IMR-90 (cell line): ENCODE measurements around the gene COG2. TPM values are rescaled to one million over a fixed set of nuclear protein-coding genes. Genes with fewer than 3 reads are reported as not detected.

Experiments
- ATAC-seq: fragments of 200-7000 bp; cut with Tn5 transposase; 2 replicates; pipeline ENCODE4 v1.9.1; 2020; ENCODE audit warnings: low read depth, mild to moderate bottlenecking, moderate library complexity
- BruUV-seq: library from RNA; stranded (reverse); fragments of 400-500 nt; replicated peaks from 2 replicates; lab custom pipeline; 2021; lab: Mats Ljungman, UMichigan
- CTCF ChIA-PET: fragments of 300-600 bp; formaldehyde crosslinking; extraction: SDS; loops from one replicate; lab custom pipeline; 2021; ENCODE audit warnings: antibody characterized with exemption; lab: Yijun Ruan, JAX
- POLR2A ChIA-PET: fragments of 300-600 bp; sonication (Branson Sonifier 250); formaldehyde crosslinking; loops from one replicate; lab custom pipeline; 2022; ENCODE audit warnings: antibody characterized with exemption; ENCODE audit not compliant: unreplicated experiment; lab: Charles Lee
- DNase-seq: peaks from one replicate; pipeline ENCODE4 v3.0.0; 2013
- H2AFZ ChIP-seq: replicated peaks from 2 replicates; pipeline ENCODE3; 2013; ENCODE audit warnings: low read length, mild to moderate bottlenecking; ENCODE audit not compliant: poor library complexity
- H2AK5ac ChIP-seq: 2 replicates; pipeline ENCODE4 v1.6.1; 2013; ENCODE audit warnings: low read depth, low read length, inconsistent platforms
- H2AK9ac ChIP-seq: replicated peaks from 2 replicates; pipeline ENCODE3; 2013; ENCODE audit warnings: mild to moderate bottlenecking, low read depth, low read length, moderate library complexity; ENCODE audit not compliant: poor library complexity
- H2BK120ac ChIP-seq: 2 replicates; pipeline ENCODE4 v1.6.1; 2013; ENCODE audit warnings: low read depth, low read length, inconsistent platforms
- H2BK15ac ChIP-seq: 3 replicates; pipeline ENCODE4 v1.6.1; 2013; ENCODE audit warnings: low read depth, low read length, inconsistent platforms
- H2BK20ac ChIP-seq: 2 replicates; pipeline ENCODE4 v1.6.1; 2013; ENCODE audit warnings: low read depth, mild to moderate bottlenecking, inconsistent platforms, low read length, moderate library complexity
- H2BK5ac ChIP-seq: 2 replicates; pipeline ENCODE4 v1.6.1; 2013; ENCODE audit warnings: mild to moderate bottlenecking, low read depth, low read length, inconsistent platforms; ENCODE audit not compliant: poor library complexity, severe bottlenecking
- H3K14ac ChIP-seq: replicated peaks from 2 replicates; pipeline ENCODE4 v1.6.1; 2013; ENCODE audit warnings: low read depth, low read length, inconsistent platforms
- H3K18ac ChIP-seq: 2 replicates; pipeline ENCODE4 v1.6.1; 2013; ENCODE audit warnings: low read depth, low read length, control low read depth
- H3K23ac ChIP-seq: 2 replicates; pipeline ENCODE4 v1.6.1; 2013; ENCODE audit warnings: low read depth, low read length, inconsistent platforms
- H3K27ac ChIP-seq: 2 replicates; pipeline ENCODE4 v1.5.1; 2013; ENCODE audit warnings: mild to moderate bottlenecking, control low read depth, low read length; ENCODE audit not compliant: insufficient read depth
- H3K27me3 ChIP-seq: 2 replicates; pipeline ENCODE4 v1.6.1; 2013; ENCODE audit warnings: low read length; ENCODE audit not compliant: control insufficient read depth, insufficient read depth
- H3K36me3 ChIP-seq: 2 replicates; pipeline ENCODE4 v1.6.1; 2013; ENCODE audit warnings: low read length, mixed read lengths; ENCODE audit not compliant: control insufficient read depth, insufficient read depth
- H3K4ac ChIP-seq: 2 replicates; pipeline ENCODE4 v1.6.1; 2013; ENCODE audit warnings: low read depth, low read length, inconsistent platforms
- H3K4me1 ChIP-seq: 2 replicates; pipeline ENCODE4 v1.6.1; 2013; ENCODE audit warnings: low read length, mixed read lengths; ENCODE audit not compliant: control insufficient read depth, insufficient read depth
- H3K4me2 ChIP-seq: 2 replicates; pipeline ENCODE4 v1.6.1; 2013; ENCODE audit warnings: low read depth, mild to moderate bottlenecking, control low read depth, low read length, moderate library complexity
- H3K4me3 ChIP-seq: 2 replicates; pipeline ENCODE4 v1.5.1; 2013; ENCODE audit warnings: low read depth, mild to moderate bottlenecking, control low read depth, low read length, moderate library complexity; ENCODE audit not compliant: insufficient read depth
- H3K56ac ChIP-seq: 2 replicates; pipeline ENCODE4 v1.6.1; 2013; ENCODE audit warnings: low read length, inconsistent platforms; ENCODE audit not compliant: insufficient read depth; ENCODE audit errors: extremely low read depth
- H3K79me1 ChIP-seq, 2 experiments: 2 replicates each; pipeline ENCODE4 v1.6.1; 2013; ENCODE audit warnings: low read length in 2 of 2, inconsistent platforms in 1 of 2, low read depth in 1 of 2
- H3K9ac ChIP-seq: 2 replicates; pipeline ENCODE4 v1.6.1; 2013; ENCODE audit warnings: low read depth, low read length, control low read depth
- H3K9me1 ChIP-seq: 2 replicates; pipeline ENCODE4 v1.6.1; 2013; ENCODE audit warnings: low read length, inconsistent platforms; ENCODE audit not compliant: insufficient read depth
- H3K9me3 ChIP-seq: 2 replicates; pipeline ENCODE4 v1.6.1; 2013; ENCODE audit warnings: low read length; ENCODE audit not compliant: control insufficient read depth, insufficient read depth
- H4K20me1 ChIP-seq: 2 replicates; pipeline ENCODE4 v1.6.1; 2013; ENCODE audit warnings: low read length, inconsistent platforms; ENCODE audit not compliant: insufficient read depth
- H4K5ac ChIP-seq: 2 replicates; pipeline ENCODE4 v1.6.1; 2013; ENCODE audit warnings: mild to moderate bottlenecking, low read depth, low read length, control low read depth
- H4K8ac ChIP-seq, 2 experiments: 2 replicates each; pipeline ENCODE4 v1.6.1; 2013; ENCODE audit warnings: low read depth in 2 of 2, low read length in 2 of 2, control low read depth in 1 of 2, inconsistent platforms in 1 of 2
- H4K91ac ChIP-seq: 2 replicates; pipeline ENCODE4 v1.6.1; 2013; ENCODE audit warnings: low read depth, low read length, inconsistent platforms; ENCODE audit not compliant: insufficient read depth
- BHLHE40 ChIP-seq: fragments of 150-350 bp; IDR thresholded peaks from 2 replicates; pipeline ENCODE4 v1.6.1; 2016; ENCODE audit warnings: mild to moderate bottlenecking, low read depth, low read length
- CEBPB ChIP-seq: IDR thresholded peaks from 2 replicates; pipeline ENCODE4 v1.6.1; 2012; ENCODE audit warnings: low read depth, low read length, improper control_type of control experiment
- CHD1 ChIP-seq: IDR thresholded peaks from 2 replicates; pipeline ENCODE4 v1.6.1; 2012; ENCODE audit warnings: low read depth, low read length, improper control_type of control experiment
- ELK1 ChIP-seq: fragments of 150-350 bp; IDR thresholded peaks from 2 replicates; pipeline ENCODE4 v1.6.1; 2016; ENCODE audit warnings: low read depth, mild to moderate bottlenecking, low read length, moderate library complexity, borderline replicate concordance
- FOS ChIP-seq: fragments of 150-350 bp; IDR thresholded peaks from 2 replicates; pipeline ENCODE4 v1.6.1; 2016; ENCODE audit warnings: low read depth, low read length
- MAFK ChIP-seq: IDR thresholded peaks from 2 replicates; pipeline ENCODE4 v1.6.1; 2012; ENCODE audit warnings: low read depth, low read length, improper control_type of control experiment
- MXI1 ChIP-seq: IDR thresholded peaks from 2 replicates; pipeline ENCODE4 v1.6.1; 2012; ENCODE audit warnings: low read depth, mild to moderate bottlenecking, low read length, moderate library complexity, borderline replicate concordance
- NFE2L2 ChIP-seq: fragments of 150-350 bp; IDR thresholded peaks from 2 replicates; pipeline ENCODE4 v1.6.1; 2016; ENCODE audit warnings: low read depth, mild to moderate bottlenecking, low read length
- POLR2A ChIP-seq: IDR thresholded peaks from 2 replicates; pipeline ENCODE4 v1.6.1; 2012; ENCODE audit warnings: mild to moderate bottlenecking, low read depth, low read length
- RAD21 ChIP-seq: IDR thresholded peaks from 2 replicates; pipeline ENCODE4 v1.6.1; 2012; ENCODE audit warnings: low read length, improper control_type of control experiment
- RCOR1 ChIP-seq: IDR thresholded peaks from 2 replicates; pipeline ENCODE4 v1.6.1; 2012; ENCODE audit warnings: mild to moderate bottlenecking, low read length, improper control_type of control experiment; ENCODE audit not compliant: insufficient replicate concordance
- RFX5 ChIP-seq: IDR thresholded peaks from 2 replicates; pipeline ENCODE4 v1.8.0; 2012; ENCODE audit warnings: low read depth, mild to moderate bottlenecking, low read length, moderate library complexity
- SMC3 ChIP-seq: fragments of 150-350 bp; IDR thresholded peaks from 2 replicates; pipeline ENCODE4 v1.6.1; 2016; ENCODE audit warnings: low read depth, mild to moderate bottlenecking, antibody characterized with exemption, low read length, moderate library complexity
- WGBS, 2 experiments: methylation state at CpG; one replicate each; pipeline versions ENCODE4 v1.1.5 to v1.1.7; 2013; ENCODE audit warnings: missing lambda C conversion rate in 2 of 2; ENCODE audit not compliant: insufficient read length in 1 of 2; ENCODE audit errors: extremely low coverage in 2 of 2; 5-methylcytosine and 5-hydroxymethylcytosine counted together
- dilution Hi-C: fragments of 300-500 bp; cut with HindIII; formaldehyde crosslinking; loops from one replicate; pipeline ENCODE4 v1.14.3; 2018; ENCODE audit warnings: low sequenced_read_pairs; ENCODE audit not compliant: unreplicated experiment
- in situ Hi-C: fragments of 300-500 bp; cut with MboI; formaldehyde crosslinking; loops from 3 replicates; pipeline ENCODE4 v1.14.3; 2019; ENCODE audit warnings: low sequenced_read_pairs, inconsistent platforms, mixed read lengths
- intact Hi-C: fragments of 100-400 bp; cut with micrococcal nuclease; formaldehyde crosslinking; loops from 2 replicates; pipeline ENCODE4 v1.10.0; 2022
- polyA plus RNA-seq, 3 experiments: library from polyadenylated mRNA; depleted of rRNA; stranded (reverse); fragments of >200 nt; gene quantifications; 2 replicates each; pipeline ENCODE4 v1.2.3, GENCODE V29; 2012; ENCODE audit warnings: low replicate concordance in 1 of 3
- total RNA-seq: library from RNA; depleted of rRNA; stranded (reverse); fragments of >200 nt; gene quantifications from 2 replicates; pipeline ENCODE4 v1.2.3, GENCODE V29; 2012
- TF ChIP-seq, protein P1 (sequence below): fragments of 150-350 bp; IDR thresholded peaks from 2 replicates; pipeline ENCODE4 v1.6.1; 2017; ENCODE audit warnings: mild to moderate bottlenecking, antibody characterized with exemption, low read length, low read depth
- TF ChIP-seq, protein P2 (sequence below): conservative IDR thresholded peaks from 2 replicates; pipeline ENCODE4 v1.5.1; 2012; ENCODE audit warnings: mild to moderate bottlenecking, low read depth, low read length, improper control_type of control experiment

The COG2 gene
- total and polyA plus RNA-seq, 2 of the 4 experiments (the other 2 are of a cell fraction), result 9.1 to 16.7 TPM

DNA sequence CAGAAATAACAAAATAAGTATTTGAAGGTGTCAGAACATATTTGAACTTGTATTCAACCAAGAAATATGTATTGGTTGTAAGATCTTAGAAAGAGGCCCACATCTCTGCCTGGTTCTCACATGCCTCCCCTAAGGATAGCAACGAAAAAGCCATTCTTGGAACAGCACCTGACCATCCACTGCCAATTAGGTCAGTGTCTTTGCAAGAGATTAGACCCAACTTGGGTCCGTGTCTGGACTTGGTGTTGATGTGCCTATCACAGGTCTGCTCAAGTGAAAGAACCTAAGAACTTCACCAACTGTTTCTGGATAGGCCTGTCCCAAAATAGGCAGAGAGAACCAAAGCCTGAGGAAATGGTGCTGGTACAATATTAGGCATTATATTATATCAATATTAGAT lies 46.0 kb upstream of the COG2 start:
- Histone ChIP-seq H2AK9ac (no peak overlapping the region), H4K20me1 (no peaks in the 10 kb centered on the region), H3K23ac (no peak overlapping the region), H4K5ac (no peak overlapping the region), H3K27me3 (no peaks in the 10 kb centered on the region; the same call in 1 of the 2 replicates), H3K79me1 (no peaks in the 10 kb centered on the region), H3K56ac (no peak overlapping the region), H3K9ac (no peak overlapping the region), H3K36me3 (no peaks in the 10 kb centered on the region), H2BK120ac (no peak overlapping the region), H2BK15ac (no peak overlapping the region), H3K4ac (no peak overlapping the region), H2AK5ac (no peak overlapping the region), H3K4me2 (no peak overlapping the region), H3K27ac (no peak overlapping the region), H3K4me1 (no peaks in the 10 kb centered on the region), H3K4me3 (no peak overlapping the region), H3K9me1 (no peaks in the 10 kb centered on the region), H4K91ac (no peak overlapping the region), H2BK20ac (no peak overlapping the region), H2BK5ac (no peak overlapping the region), H4K8ac (no peak overlapping the region), H3K14ac (no peak overlapping the region), H3K9me3 (no peaks in the 10 kb centered on the region), H2AFZ (no peak overlapping the region), H3K18ac (no peak overlapping the region)
- intact Hi-C loops (no loop called here), dilution Hi-C loops (no loop called here), in situ Hi-C loops (loop anchor here (25.0 kb wide), 1 partner anchor 559 kb away; no protein-coding TSS in a partner anchor)
- WGBS, 2 experiments, result no CpG with 5 or more reads among the region's 2 CpGs
- BruUV-seq, result no TSS peak
- DNase-seq, result no peak
- CTCF ChIA-PET, result no interaction called here
- POLR2A ChIA-PET, result no interaction called here
- ATAC-seq, result no peak
- TF ChIP-seq MXI1 (no peak), POLR2A (no peak), NFE2L2 (no peak), FOS (no peak), BHLHE40 (no peak), MAFK (no peak), ELK1 (no peak), CEBPB (no peak), SMC3 (no peak), RFX5 (no peak), RAD21 (no peak), RCOR1 (no peak), CHD1 (no peak)
- TF ChIP-seq, protein P1, sequence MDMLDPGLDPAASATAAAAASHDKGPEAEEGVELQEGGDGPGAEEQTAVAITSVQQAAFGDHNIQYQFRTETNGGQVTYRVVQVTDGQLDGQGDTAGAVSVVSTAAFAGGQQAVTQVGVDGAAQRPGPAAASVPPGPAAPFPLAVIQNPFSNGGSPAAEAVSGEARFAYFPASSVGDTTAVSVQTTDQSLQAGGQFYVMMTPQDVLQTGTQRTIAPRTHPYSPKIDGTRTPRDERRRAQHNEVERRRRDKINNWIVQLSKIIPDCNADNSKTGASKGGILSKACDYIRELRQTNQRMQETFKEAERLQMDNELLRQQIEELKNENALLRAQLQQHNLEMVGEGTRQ, result no peak
- TF ChIP-seq, protein P2, sequence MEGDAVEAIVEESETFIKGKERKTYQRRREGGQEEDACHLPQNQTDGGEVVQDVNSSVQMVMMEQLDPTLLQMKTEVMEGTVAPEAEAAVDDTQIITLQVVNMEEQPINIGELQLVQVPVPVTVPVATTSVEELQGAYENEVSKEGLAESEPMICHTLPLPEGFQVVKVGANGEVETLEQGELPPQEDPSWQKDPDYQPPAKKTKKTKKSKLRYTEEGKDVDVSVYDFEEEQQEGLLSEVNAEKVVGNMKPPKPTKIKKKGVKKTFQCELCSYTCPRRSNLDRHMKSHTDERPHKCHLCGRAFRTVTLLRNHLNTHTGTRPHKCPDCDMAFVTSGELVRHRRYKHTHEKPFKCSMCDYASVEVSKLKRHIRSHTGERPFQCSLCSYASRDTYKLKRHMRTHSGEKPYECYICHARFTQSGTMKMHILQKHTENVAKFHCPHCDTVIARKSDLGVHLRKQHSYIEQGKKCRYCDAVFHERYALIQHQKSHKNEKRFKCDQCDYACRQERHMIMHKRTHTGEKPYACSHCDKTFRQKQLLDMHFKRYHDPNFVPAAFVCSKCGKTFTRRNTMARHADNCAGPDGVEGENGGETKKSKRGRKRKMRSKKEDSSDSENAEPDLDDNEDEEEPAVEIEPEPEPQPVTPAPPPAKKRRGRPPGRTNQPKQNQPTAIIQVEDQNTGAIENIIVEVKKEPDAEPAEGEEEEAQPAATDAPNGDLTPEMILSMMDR, result no peak
